ENCODE measurements around the gene ST3GAL2. TPM values are rescaled to one million over a fixed set of nuclear protein-coding genes. Genes with fewer than 3 reads are reported as not detected.

The ST3GAL2 gene
- total RNA-seq, 2 experiments from 2014 or later: 44.6 to 61.0 TPM

- no peaks in the 10 kb centered on the region for H3K4me1 ChIP-seq (ENCODE audit: insufficient read depth, low read length, poor library complexity, severe bottlenecking)
- peak; percentile 34 for DNase-seq (ENCODE audit: low spot score)
- no peak overlapping the region for H3K4me2 ChIP-seq (ENCODE audit: low read length)
- BruUV-seq (replicated peaks): no TSS peak
- no peak for TF ChIP-seq EZH2phosphoT487 (IDR thresholded peaks at IDR 0.05; ENCODE audit: borderline replicate concordance, low read depth, low read length)
- peak; percentile 82 for TF ChIP-seq CTCF (conservative IDR thresholded peaks at IDR 0.05; ENCODE audit: low read length)
- H3K4me3 ChIP-seq (ENCODE audit: low read depth, low read length, poor library complexity, severe bottlenecking): no peak overlapping the region
- no peaks in the 10 kb centered on the region for H3K9me2 ChIP-seq (ENCODE audit: insufficient read depth, low read length)
- ChIA-PET POLR2A (interaction anchor here (0.6 to 1.3 kb wide), 5 partner anchors 15 to 229 kb away, joined by 4 to 6 read pairs (median 5); partner anchors contain the start of gene DDX19A), CTCF (ENCODE audit: unreplicated experiment) (no interaction called here)
- intact Hi-C loops (cut with micrococcal nuclease; ENCODE audit: unreplicated experiment): loop anchor here (1.0 kb wide), 1 partner anchor 322 kb away; no protein-coding TSS in a partner anchor
- peaks cover 24% of the 10 kb centered on the region for H3K36me3 ChIP-seq (ENCODE audit: insufficient read depth, low read length)
- H4K20me1 ChIP-seq (ENCODE audit: insufficient read depth, low read length): no peaks in the 10 kb centered on the region
- H3K9me3 ChIP-seq (ENCODE audit: low read length): no peaks in the 10 kb centered on the region
- H3K79me2 ChIP-seq (ENCODE audit: insufficient read depth, low read depth, low read length): no peaks in the 10 kb centered on the region
- H3K27ac ChIP-seq (ENCODE audit: low read depth, low read length, poor library complexity, severe bottlenecking): no peak overlapping the region
- H2AFZ ChIP-seq (ENCODE audit: low read length): no peak overlapping the region
Observed at GRCh38 chr16:70331588-70332358, 107.1 kb downstream of the ST3GAL2 start.

- H3K4me3 ChIP-seq (ENCODE audit: low read depth, low read length, poor library complexity, severe bottlenecking): no peak overlapping the region
- ChIA-PET POLR2A (interaction anchor here (0.6 to 1.3 kb wide), 4 partner anchors 15 to 211 kb away, joined by 5 to 6 read pairs (median 6); partner anchors contain the start of gene DDX19A), CTCF (ENCODE audit: unreplicated experiment) (no interaction called here)
- H3K4me2 ChIP-seq (ENCODE audit: low read length): no peak overlapping the region
- no peaks in the 10 kb centered on the region for H4K20me1 ChIP-seq (ENCODE audit: insufficient read depth, low read length)
- H3K36me3 ChIP-seq (ENCODE audit: insufficient read depth, low read length): peaks cover 24% of the 10 kb centered on the region
- no TSS peak for BruUV-seq (replicated peaks)
- no peak overlapping the region for H2AFZ ChIP-seq (ENCODE audit: low read length)
- H3K4me1 ChIP-seq (ENCODE audit: insufficient read depth, low read length, poor library complexity, severe bottlenecking): no peaks in the 10 kb centered on the region
- no peaks in the 10 kb centered on the region for H3K9me3 ChIP-seq (ENCODE audit: low read length)
- no peak for DNase-seq (ENCODE audit: low spot score)
- H3K27ac ChIP-seq (ENCODE audit: low read depth, low read length, poor library complexity, severe bottlenecking): no peak overlapping the region
- intact Hi-C loops (cut with micrococcal nuclease; ENCODE audit: unreplicated experiment): loop anchor here (1.0 kb wide), 1 partner anchor 322 kb away; no protein-coding TSS in a partner anchor
- no peaks in the 10 kb centered on the region for H3K9me2 ChIP-seq (ENCODE audit: insufficient read depth, low read length)
- H3K79me2 ChIP-seq (ENCODE audit: insufficient read depth, low read depth, low read length): no peaks in the 10 kb centered on the region
- TF ChIP-seq CTCF (conservative IDR thresholded peaks at IDR 0.05; ENCODE audit: low read length): no peak
- TF ChIP-seq EZH2phosphoT487 (IDR thresholded peaks at IDR 0.05; ENCODE audit: borderline replicate concordance, low read depth, low read length): no peak
Observed at GRCh38 chr16:70331091-70331490, 107.8 kb downstream of the ST3GAL2 start.

Small RNA genes within 50 kb of the gene (small RNA-seq; reads per million reads assigned to genes)
- gene RNU6-23P: 0.36 reads per million
- gene RPS27P26: not detected

Other genes with a start within 250 kb of the ST3GAL2 start
- gene EXOSC6, start 187.2 kb downstream of the ST3GAL2 start, total RNA-seq (2014; rRNA removed; shearing (Covaris generic)): 30.8 and 36.8 TPM in 2 replicates
- gene EXOSC6, start 187.2 kb downstream of the ST3GAL2 start, total RNA-seq (2022): 36.1 and 36.3 TPM in 2 replicates
- 182 and 185 TPM in 2 replicates for gene AARS1, start 149.6 kb downstream of the ST3GAL2 start, total RNA-seq (2014; rRNA removed; shearing (Covaris generic))
- gene AARS1, start 149.6 kb downstream of the ST3GAL2 start, total RNA-seq (2022): 259 and 272 TPM in 2 replicates
- 18.7 and 22.4 TPM in 2 replicates for gene DDX19B, start 139.9 kb downstream of the ST3GAL2 start, total RNA-seq (2014; rRNA removed; shearing (Covaris generic))
- gene DDX19B, start 139.9 kb downstream of the ST3GAL2 start, total RNA-seq (2022): 20.7 and 22.8 TPM in 2 replicates
- 50.3 and 51.6 TPM in 2 replicates for gene DDX19A, start 92.2 kb downstream of the ST3GAL2 start, total RNA-seq (2014; rRNA removed; shearing (Covaris generic))
- gene DDX19A, start 92.2 kb downstream of the ST3GAL2 start, total RNA-seq (2022): 40.2 and 41.5 TPM in 2 replicates
- 6.8 and 7.4 TPM in 2 replicates for gene FCSK, start 15.5 kb upstream of the ST3GAL2 start, total RNA-seq (2014; rRNA removed; shearing (Covaris generic))
- gene FCSK, start 15.5 kb upstream of the ST3GAL2 start, total RNA-seq (2022): 14.2 and 14.3 TPM in 2 replicates
- gene COG4, start 84.5 kb upstream of the ST3GAL2 start, total RNA-seq (2014; rRNA removed; shearing (Covaris generic)): 41.9 and 48.8 TPM in 2 replicates
- 91.6 and 100 TPM in 2 replicates for gene COG4, start 84.5 kb upstream of the ST3GAL2 start, total RNA-seq (2022)
- 140 and 195 TPM in 2 replicates for gene SF3B3, start 84.7 kb upstream of the ST3GAL2 start, total RNA-seq (2014; rRNA removed; shearing (Covaris generic))
- gene SF3B3, start 84.7 kb upstream of the ST3GAL2 start, total RNA-seq (2022): 406 and 441 TPM in 2 replicates
- not detected in 2 replicates for gene IL34, start 207.5 kb upstream of the ST3GAL2 start, total RNA-seq (2014; rRNA removed; shearing (Covaris generic))
- gene IL34, start 207.5 kb upstream of the ST3GAL2 start, total RNA-seq (2022): not detected in 2 replicates
- 0.05 and 0.19 TPM in 2 replicates for gene MTSS2, start 247.0 kb upstream of the ST3GAL2 start, total RNA-seq (2014; rRNA removed; shearing (Covaris generic))
- 0.17 and 0.33 TPM in 2 replicates for gene MTSS2, start 247.0 kb upstream of the ST3GAL2 start, total RNA-seq (2022)

Measured in OCI-LY7 (cell line).